ENCODE results near the gene TMEM120B.
A peak's percentile ranks its signal among the peaks of the same experiment; 100 is the strongest.
"Not testable (repeated sequence)": the region's sequence is repeated elsewhere in the genome, so short reads cannot be mapped to it uniquely, and the experiment has no call there.

Gene TMEM120B

DNA sequence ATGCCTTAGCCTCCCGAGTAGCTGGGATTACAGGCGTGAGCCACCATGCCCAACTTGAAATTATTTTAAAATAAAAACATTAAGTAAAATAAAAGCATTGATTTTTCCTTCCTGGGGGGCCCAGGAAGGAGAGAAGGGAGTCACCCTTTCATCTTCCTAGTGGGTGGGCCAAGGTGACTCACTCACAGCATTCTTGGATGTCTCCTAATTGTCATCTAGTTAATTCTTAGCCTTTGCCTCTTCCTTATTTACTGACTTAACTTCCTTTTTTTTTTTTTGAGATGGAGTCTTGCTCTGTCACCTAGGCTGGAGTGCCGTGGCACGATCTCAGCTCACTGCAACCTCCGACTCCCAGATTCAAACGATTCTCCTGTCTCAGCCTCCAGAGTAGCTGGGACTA lies 29.2 kb downstream of the TMEM120B start:
- DNase-seq: no peak

- not testable (repeated sequence) for DNase-seq
Measured at GRCh38 chr12:121745545-121745944, 33.0 kb downstream of the TMEM120B start.

DNA sequence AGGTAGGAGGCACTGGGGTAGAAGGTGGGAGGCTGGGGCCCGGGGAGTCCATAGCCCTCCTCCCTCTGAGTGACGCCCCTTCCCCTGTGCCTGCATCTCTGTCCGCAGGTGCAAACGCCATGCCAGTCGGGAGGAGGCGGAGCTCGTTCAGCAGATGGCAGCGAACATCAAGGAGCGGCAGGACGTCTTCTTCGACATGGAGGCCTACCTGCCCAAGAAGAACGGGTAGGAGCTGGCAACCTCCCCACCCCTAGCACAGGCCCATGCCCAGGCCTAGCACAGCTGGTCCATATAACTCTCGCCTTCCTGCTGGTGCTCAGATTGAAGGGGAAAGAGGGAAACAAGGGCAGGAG lies 35.6 kb downstream of the TMEM120B start:
- peak; percentile 51 for DNase-seq

GRCh38 chr12:121748571-121749265 lies 36.2 kb downstream of the TMEM120B start:
- peak; percentile 62 for DNase-seq

DNA sequence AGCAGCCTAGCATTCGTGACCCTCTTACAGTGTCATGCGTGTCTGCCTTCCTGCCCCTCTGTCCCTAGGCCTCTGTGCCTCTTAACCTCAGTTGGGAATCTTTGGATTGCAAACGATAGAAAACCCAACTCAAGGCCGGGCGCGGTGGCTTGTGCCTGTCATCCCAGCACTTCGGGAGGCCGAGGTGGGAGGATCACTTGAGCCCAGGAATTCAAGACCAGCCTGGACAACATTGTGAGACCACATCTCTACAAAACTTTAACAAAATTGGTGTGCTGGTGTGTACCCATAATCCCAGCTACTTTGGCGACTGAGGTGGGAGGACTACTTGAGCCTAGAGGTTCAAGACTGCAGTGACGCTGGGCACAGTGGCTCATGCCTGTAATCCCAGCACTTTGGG lies 36.7 kb downstream of the TMEM120B start:
- DNase-seq: no peak

DNA sequence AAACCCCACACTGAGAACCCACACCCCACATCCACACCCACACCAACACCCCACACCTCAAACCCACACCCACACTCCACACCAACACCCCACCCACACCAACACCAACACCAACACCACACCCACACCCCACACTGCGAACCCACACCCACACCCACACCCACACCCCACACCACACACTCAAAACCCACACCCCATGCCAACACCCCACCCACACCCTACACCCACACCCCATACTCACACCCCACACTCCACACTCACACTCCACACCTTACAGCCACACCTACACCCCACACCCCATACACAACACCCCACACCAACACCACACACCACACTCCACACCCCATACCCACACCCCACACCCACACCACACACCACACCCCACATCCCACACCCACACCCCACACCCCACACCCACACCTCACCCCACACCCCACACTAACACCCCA lies 38.0 kb downstream of the TMEM120B start:
- DNase-seq: no peak

DNA sequence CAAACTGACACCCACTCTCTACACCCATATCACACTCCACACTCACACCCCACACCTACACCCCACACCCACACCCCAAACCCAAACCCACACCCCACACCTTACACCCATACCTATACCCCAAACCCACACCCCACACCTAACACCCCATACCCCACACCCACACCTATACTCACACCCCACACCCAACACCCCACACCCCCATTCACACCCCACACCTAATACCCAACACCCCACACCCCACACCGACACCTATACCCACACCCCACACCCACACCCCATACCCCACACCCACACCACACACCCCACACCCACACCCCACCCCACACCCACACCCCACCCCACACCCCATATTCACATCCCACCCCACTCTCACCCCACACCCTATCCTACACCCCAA lies 38.5 kb downstream of the TMEM120B start:
- no peak for DNase-seq

DNA sequence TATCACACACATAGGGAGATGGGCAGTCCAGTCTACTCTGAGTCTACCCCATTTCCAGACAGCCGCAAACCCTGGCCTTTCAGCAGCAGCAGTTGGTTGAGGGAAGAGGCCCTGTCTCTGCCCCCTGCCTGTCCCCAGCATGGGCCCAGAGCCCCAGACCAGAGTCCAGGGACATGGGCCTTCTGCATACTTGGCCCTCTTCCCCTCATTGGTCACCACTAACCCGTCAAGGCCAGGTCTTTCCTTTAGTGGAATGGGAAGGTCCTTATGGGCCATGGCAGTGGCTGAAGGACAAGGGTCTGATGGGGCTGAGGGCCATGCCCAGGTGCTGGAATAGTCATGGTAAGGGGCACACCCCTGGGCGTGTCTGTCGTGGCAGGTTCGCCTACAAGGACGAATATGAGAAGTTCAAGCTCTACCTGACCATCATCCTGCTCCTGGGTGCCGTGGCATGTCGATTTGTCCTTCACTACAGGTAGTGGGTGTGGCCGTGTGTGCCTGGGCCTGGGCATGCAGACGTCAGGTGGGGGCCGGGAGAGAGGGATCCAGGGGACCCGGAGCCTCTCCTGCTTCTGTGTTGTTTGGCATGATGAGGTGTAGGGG lies 39.3 kb downstream of the TMEM120B start:
- DNase-seq: no peak

DNA sequence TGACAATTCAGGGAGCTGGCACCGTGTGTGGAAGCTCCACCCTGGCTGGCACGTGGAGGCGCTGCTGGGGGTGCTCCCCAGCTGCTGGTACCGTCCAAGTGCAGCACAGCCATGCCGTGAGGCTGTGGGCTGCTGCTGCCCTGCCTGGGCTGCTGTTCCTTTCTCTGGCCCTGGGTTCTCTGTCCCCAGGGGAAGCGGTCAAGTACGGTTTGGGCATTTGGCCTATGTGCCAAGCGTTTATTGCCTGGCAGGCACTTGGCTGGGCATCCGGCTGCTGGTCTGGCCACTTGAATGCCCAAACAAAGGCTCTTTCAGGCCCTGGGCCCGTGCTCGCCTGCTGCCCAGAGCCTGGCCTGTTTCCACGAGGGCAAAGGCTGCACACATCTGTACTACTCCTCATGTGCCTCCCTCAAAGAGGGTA lies 41.3 kb downstream of the TMEM120B start:
- DNase-seq: no peak

DNA sequence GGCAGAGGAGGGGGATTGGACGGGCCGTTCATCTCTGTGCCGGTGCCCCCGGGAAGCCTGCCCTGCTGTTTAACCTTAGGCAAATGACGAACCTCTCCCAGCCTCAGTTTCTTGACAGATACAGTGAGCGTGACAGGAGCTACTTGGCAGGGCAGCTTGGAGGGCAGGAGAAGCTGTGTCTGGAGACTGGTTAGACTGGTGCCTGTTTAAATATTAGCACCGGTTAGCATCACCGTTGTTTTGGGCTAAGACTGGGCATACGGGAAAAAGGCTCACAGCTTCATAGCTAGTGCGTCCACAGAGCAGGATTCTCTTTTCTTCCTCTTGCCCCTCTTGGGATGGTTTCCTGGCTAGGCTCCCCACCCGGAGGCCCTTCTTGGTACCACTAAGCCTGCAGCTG lies 42.3 kb downstream of the TMEM120B start:
- DNase-seq: no peak

GRCh38 chr12:121755591-121755990 lies 43.0 kb downstream of the TMEM120B start:
- DNase-seq: no peak

GRCh38 chr12:121758536-121758935 lies 46.0 kb downstream of the TMEM120B start:
- DNase-seq: not testable (repeated sequence)

- DNase-seq: no peak
Measured at GRCh38 chr12:121762269-121762668, 49.7 kb downstream of the TMEM120B start.

GRCh38 chr12:121764808-121765207 lies 52.3 kb downstream of the TMEM120B start:
- no peak for DNase-seq

DNA sequence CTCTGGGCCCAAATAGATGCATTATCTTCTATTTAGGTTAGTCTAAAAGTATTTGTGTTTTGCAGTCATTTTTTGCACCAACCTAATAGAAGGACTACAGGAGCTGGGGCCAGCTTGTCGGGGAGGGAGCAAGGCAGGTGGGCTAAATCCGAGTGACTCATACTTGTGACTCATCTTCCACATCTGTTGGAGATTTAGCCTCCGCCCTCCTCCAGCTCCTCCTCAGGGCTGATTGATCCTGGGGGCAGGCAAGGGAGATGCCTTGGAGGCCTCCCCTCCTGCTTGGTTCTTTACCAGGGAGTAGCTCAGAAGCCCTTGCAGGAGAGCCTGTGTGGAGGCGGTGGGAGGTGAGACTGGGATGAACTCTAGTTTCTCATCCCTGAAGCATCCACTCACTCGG lies 53.0 kb downstream of the TMEM120B start:
- no peak for DNase-seq

DNA sequence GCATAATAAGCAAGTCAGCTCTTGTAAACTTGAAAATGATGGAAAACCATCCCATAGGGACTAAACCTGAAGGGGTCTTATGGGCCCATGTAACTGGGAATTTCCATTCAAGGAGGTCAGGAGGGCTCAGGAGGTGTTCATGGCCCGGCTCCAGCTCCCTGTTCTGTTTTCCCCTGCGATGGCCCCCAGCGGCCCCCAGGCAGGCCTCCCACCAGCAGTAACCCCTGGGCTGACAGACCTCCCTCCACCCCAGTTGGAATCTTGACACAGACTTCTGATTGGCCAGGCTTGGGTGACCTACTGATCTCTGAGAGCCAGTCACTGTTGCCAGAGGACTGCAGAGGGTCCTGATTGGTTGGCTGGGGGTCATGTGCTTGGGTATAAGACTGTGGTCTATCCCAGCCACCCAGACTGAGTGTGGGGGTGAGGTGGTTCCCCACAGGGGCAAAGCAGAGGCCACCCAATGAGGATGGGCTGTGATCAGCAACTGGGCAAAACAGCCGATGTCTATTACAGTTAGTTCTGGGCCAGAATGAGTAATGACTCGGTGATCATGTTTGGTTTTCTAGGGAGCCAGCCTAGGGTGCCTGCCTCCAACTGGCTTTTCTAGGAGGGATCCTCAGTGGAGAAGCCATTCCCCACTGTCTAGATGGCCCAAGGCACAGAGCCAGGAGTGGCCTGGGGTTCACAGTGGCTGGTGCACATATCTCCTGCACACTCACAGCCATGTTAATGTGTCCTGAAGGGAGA lies 53.9 kb downstream of the TMEM120B start:
- DNase-seq: no peak

- DNase-seq: peak; percentile 56
Measured at GRCh38 chr12:121767525-121768016, 55.0 kb downstream of the TMEM120B start.

DNA sequence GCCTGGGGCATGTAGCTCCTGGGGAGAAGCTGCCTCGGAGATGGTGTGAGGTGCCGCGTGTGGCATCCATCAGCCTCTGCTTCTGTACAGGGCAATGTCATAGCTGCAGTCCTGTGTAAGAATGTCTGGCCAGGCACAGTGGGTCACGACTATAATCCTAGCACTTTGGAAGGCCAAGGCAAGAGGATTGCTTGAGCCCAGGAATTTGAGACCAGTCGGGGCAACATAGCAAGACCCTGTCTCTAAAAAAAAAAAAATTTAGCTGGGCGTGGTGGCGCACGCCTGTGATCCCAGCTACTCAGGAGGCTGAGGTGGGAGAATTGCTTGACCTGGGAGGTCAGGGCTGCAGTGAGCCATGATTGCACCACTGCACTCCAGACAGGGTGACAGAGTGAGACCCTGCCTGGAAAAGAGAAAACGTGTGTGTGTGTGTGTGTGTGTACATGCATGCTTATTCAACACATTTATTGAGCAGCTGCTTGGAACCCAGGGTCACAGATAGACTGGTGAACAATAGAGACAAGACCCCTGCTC lies 56.8 kb downstream of the TMEM120B start:
- no peak for DNase-seq

DNA sequence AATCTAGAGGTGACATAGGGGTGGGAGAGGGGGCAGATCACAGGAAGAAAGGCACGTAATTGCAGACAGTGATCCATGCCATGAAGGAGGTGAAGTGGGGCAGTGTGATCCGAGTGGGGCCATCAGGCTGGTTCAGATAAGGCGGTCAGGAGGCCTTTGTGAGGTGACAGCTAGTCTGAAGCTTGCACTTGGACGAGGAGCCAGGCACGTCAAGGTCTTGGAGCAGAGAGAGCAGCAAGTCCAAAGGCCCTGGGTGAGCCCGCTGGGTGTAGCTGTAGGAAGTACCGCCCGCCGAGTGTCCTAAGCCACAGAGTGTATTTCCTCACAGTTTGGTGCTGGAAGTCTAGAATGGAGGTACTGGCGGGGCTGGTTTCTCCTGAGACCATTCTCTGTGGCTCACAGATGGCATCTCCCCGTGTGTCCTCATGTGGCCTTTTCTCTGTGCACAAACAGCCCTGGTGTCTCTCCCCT lies 57.3 kb downstream of the TMEM120B start:
- no peak for DNase-seq

GRCh38 chr12:121770388-121770787 lies 57.8 kb downstream of the TMEM120B start:
- no peak for DNase-seq

DNA sequence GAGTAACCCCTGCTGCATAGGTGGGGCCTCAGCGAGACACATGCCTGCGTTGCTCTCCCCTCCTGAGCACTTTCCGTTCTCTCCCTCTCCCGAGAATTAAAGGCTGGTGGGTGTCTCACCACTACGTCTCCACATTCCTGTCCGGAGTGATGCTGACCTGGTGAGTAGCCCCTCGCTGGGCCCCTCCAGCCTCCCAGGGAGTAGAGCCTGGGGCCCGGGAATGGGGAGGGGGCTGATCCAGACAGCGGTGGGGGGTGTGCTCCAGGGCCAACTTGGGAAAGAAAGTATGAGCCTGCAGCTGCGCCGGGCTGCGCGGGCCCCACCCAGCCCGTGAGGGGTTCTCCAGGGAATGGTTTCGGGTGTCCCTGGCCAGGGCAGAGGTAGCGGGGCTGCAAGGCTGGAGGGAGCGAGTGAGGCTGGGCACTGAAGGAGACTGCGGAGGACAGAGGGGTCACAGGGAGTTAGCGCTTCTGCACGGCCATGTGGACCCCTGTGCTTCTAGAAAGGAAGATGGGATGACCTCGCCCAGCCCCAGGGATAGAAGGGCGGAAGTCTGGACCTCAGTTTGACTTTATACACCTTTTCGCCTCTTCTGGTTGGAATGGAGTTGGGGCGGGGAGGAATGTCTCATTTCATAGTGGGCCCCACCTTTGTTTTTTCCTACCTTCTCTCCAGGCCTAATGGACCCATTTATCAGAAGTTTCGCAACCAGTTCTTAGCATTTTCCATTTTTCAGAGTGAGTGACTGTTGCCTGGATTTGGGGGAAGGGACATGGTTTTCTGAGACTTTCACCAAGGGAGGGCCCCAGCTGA lies 58.5 kb downstream of the TMEM120B start:
- peak; percentile 48 for DNase-seq
